Measurements from ENCODE around the gene AKAIN1. TPM values are rescaled to one million over a fixed set of nuclear protein-coding genes. Genes with fewer than 3 reads are reported as not detected.

Gene AKAIN1
- polyA plus RNA-seq, 2 of the 4 experiments (the other 2 are of a cell fraction) = not detected

GRCh38 chr18:5197461-5197860 is 404 bp upstream of the AKAIN1 start:
- Histone ChIP-seq H3K4me3 (no peak overlapping the region), H3K4me2 (no peak overlapping the region), H3K27ac (no peak overlapping the region), H3K4me1 (no peaks in the 10 kb centered on the region), H3K9me3 (no peaks in the 10 kb centered on the region)
- POLR2A ChIA-PET = no interaction called here
- FAIRE-seq = no peak
- WGBS (ENCODE audit: missing lambda C conversion rate) = 15% methylated on average over 17 of the region's 18 CpGs
- no peak for ATAC-seq
- CTCF ChIA-PET = no interaction called here
- TF ChIP-seq EHMT2 (IDR thresholded peaks at IDR 0.05; ENCODE audit: low read depth) (no peak), MAZ (IDR thresholded peaks at IDR 0.05; ENCODE audit: borderline replicate concordance, low read depth, low read length) (no peak), FOSL2 (IDR thresholded peaks at IDR 0.05) (no peak), FOSL2 (CRISPR knock-in tag; IDR thresholded peaks at IDR 0.05) (no peak), MAX (IDR thresholded peaks at IDR 0.05) (no peak), NPAS2 (CRISPR knock-in tag; IDR thresholded peaks at IDR 0.05; ENCODE audit: borderline replicate concordance) (no peak), EHF (CRISPR knock-in tag; IDR thresholded peaks at IDR 0.05) (no peak), TFCP2L1 (CRISPR knock-in tag; IDR thresholded peaks at IDR 0.05) (no peak), FOXS1 (CRISPR knock-in tag; IDR thresholded peaks at IDR 0.05) (no peak)
- no peak for DNase-seq (ENCODE audit: low read depth in 1 of 2, low spot score in 1 of 2)

- WGBS (ENCODE audit: missing lambda C conversion rate) = 37% methylated on average over 46 of the region's 50 CpGs
- DNase-seq (ENCODE audit: low read depth in 1 of 2, low spot score in 1 of 2) (no peak), FAIRE-seq (no peak), ATAC-seq (no peak)
- TF ChIP-seq HOXB13 (CRISPR knock-in tag; IDR thresholded peaks at IDR 0.05; ENCODE audit: low read depth) (no peak), MAX (IDR thresholded peaks at IDR 0.05) (no peak), PBX3 (IDR thresholded peaks at IDR 0.05) (no peak), HMGXB4 (CRISPR knock-in tag; IDR thresholded peaks at IDR 0.05; ENCODE audit: borderline replicate concordance) (no peak), POLR2AphosphoS2 (conservative IDR thresholded peaks at IDR 0.05; ENCODE audit: low read length) (no peak), BHLHE40 (IDR thresholded peaks at IDR 0.05; ENCODE audit: low read depth, low read length) (no peak), CTCF (IDR thresholded peaks at IDR 0.05) (no peak), ZSCAN20 (CRISPR knock-in tag; IDR thresholded peaks at IDR 0.05) (no peak), ELK1 (IDR thresholded peaks at IDR 0.05; ENCODE audit: low read depth, low read length) (no peak), MYC (IDR thresholded peaks at IDR 0.05; ENCODE audit: borderline replicate concordance, low read length) (no peak), KDM1A (IDR thresholded peaks at IDR 0.05; ENCODE audit: low read depth) (no peak), JUNB (IDR thresholded peaks at IDR 0.05) (no peak), ZFP36 (IDR thresholded peaks at IDR 0.05; ENCODE audit: borderline replicate concordance, partially characterized antibody) (no peak), CHD2 (IDR thresholded peaks at IDR 0.05; ENCODE audit: low read length, partially characterized antibody) (no peak), MAFK (IDR thresholded peaks at IDR 0.05; ENCODE audit: partially characterized antibody) (no peak), HES2 (IDR thresholded peaks at IDR 0.05) (no peak), FOXS1 (CRISPR knock-in tag; IDR thresholded peaks at IDR 0.05) (no peak), RCOR1 (IDR thresholded peaks at IDR 0.05; ENCODE audit: low read depth, low read length) (no peak), TP53 (CRISPR knock-in tag; IDR thresholded peaks at IDR 0.05) (no peak), NR3C1 (IDR thresholded peaks at IDR 0.05) (no peak)
- Histone ChIP-seq H3K4me2 (no peak overlapping the region), H3K9me3 (no peaks in the 10 kb centered on the region), H3K27ac (no peak overlapping the region), H3K4me1 (no peaks in the 10 kb centered on the region), H3K4me3 (no peak overlapping the region)
- POLR2A ChIA-PET = no interaction called here
- CTCF ChIA-PET = no interaction called here
Observed at GRCh38 chr18:5196253-5197031, 615 bp downstream of the AKAIN1 start.
